Measurements from ENCODE around the gene VAMP2. TPM values are rescaled to one million over a fixed set of nuclear protein-coding genes. Genes with fewer than 3 reads are reported as not detected.

Gene VAMP2
- total RNA-seq, 1 experiment from 2014 or later = 5.0 TPM

DNA sequence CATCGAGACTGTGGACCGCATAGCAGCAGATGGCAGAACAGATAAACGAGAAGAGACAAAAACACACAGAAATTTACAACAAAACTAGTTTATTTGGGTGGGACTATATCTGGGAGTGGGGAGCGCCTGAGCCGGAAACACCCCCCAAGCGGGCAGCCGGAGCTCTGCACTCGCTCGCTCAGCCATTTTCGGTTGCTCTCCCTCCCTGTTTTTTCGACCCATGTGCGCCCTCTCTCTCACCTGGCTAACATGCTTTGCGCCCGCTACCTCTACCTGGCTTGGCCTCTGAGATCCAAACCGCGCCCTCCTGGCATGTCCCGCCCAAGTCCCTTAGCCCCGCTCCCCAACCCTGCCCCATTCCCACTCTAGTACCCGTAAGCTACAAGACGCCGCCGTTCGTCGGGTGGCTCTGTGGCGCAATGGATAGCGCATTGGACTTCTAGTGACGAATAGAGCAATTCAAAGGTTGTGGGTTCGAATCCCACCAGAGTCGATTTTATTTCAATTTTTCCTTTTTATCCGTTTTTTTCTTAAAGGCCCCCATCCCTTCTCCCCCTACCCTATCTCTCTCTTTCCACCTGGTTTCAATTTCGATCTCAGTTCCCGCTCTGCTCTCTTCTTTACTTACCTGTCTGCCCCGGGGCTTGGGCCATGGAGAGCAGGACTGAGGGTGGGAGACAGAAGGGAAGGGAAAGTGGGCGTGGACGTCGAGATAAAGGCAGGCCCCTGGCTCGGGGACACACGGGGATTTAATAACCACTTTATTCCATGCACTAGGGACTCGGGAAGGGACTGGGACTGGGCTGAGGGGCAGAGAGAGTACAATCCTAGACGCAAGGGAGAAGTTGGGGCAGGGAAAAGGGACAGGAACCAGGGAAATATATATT lies 42.0 kb downstream of the VAMP2 start:
- Histone ChIP-seq H3F3A (ENCODE audit: low read length, unreplicated experiment) (peaks cover 3% of the 10 kb centered on the region), H3K4me1 (ENCODE audit: insufficient read depth, low read length) (peaks cover 15% of the 10 kb centered on the region; the same call in 1 of the 2 replicates), H3K4me3 (ENCODE audit: low read length) (peak overlapping the region; percentile 91), H3K36me3 (ENCODE audit: low read depth, low read length) (no peaks in the 10 kb centered on the region), H3K9me2 (replicated peaks; ENCODE audit: low read length) (no peaks in the 10 kb centered on the region), H3K27me3 (ENCODE audit: low read length) (no peaks in the 10 kb centered on the region), H2AFZ (ENCODE audit: low read length) (peak overlapping the region; percentile 78), H3K9me3 (ENCODE audit: low read length) (no peaks in the 10 kb centered on the region), H3K79me2 (ENCODE audit: low read length) (no peaks in the 10 kb centered on the region), H3K27ac (ENCODE audit: low read length) (peak overlapping the region; percentile 28; the same call in 1 of the 2 replicates), H3K9ac (ENCODE audit: low read length) (peak overlapping the region; percentile 59), H3K4me2 (ENCODE audit: low read length) (peak overlapping the region; percentile 96), H4K20me1 (ENCODE audit: low read length) (peaks cover 3% of the 10 kb centered on the region)
- peak; percentile 6 for ATAC-seq
- ChIA-PET CTCF (no interaction called here), POLR2A (ENCODE audit: unreplicated experiment) (interaction anchor here (0.6 kb wide), 1 partner anchor 94 kb away, joined by 3 read pairs; no protein-coding TSS in a partner anchor)
- DNase-seq = peak; percentile 90
- TF ChIP-seq, protein P1, sequence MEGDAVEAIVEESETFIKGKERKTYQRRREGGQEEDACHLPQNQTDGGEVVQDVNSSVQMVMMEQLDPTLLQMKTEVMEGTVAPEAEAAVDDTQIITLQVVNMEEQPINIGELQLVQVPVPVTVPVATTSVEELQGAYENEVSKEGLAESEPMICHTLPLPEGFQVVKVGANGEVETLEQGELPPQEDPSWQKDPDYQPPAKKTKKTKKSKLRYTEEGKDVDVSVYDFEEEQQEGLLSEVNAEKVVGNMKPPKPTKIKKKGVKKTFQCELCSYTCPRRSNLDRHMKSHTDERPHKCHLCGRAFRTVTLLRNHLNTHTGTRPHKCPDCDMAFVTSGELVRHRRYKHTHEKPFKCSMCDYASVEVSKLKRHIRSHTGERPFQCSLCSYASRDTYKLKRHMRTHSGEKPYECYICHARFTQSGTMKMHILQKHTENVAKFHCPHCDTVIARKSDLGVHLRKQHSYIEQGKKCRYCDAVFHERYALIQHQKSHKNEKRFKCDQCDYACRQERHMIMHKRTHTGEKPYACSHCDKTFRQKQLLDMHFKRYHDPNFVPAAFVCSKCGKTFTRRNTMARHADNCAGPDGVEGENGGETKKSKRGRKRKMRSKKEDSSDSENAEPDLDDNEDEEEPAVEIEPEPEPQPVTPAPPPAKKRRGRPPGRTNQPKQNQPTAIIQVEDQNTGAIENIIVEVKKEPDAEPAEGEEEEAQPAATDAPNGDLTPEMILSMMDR (conservative IDR thresholded peaks at IDR 0.05; ENCODE audit: low read depth, low read length) = no peak; the same call in 1 of the 2 replicates
- no peak for TF ChIP-seq EZH2 (IDR thresholded peaks at IDR 0.05; ENCODE audit: low read length, unreplicated experiment)
- TF ChIP-seq EZH2phosphoT487 (IDR thresholded peaks at IDR 0.05; ENCODE audit: borderline replicate concordance, low read length) = no peak
- BruUV-seq (replicated peaks) = no TSS peak
- intact Hi-C loops (cut with micrococcal nuclease) = loop anchor here (1.0 kb wide), 2 partner anchors 36 to 102 kb away; no protein-coding TSS in a partner anchor

GRCh38 chr17:8119581-8120519 lies 42.9 kb downstream of the VAMP2 start:
- POLR2A ChIA-PET (ENCODE audit: unreplicated experiment) = interaction anchor here (0.6 to 1.7 kb wide), 3 partner anchors 53 to 275 kb away, joined by 3 to 6 read pairs (median 4); no protein-coding TSS in a partner anchor
- Histone ChIP-seq H3K4me3 (ENCODE audit: low read length) (peak overlapping the region; percentile 91), H3K4me2 (ENCODE audit: low read length) (peak overlapping the region; percentile 96), H3K36me3 (ENCODE audit: low read depth, low read length) (no peaks in the 10 kb centered on the region), H3K9me3 (ENCODE audit: low read length) (no peaks in the 10 kb centered on the region), H3K27ac (ENCODE audit: low read length) (peak overlapping the region; percentile 28; the same call in 1 of the 2 replicates), H3K79me2 (ENCODE audit: low read length) (no peaks in the 10 kb centered on the region), H3K27me3 (ENCODE audit: low read length) (no peaks in the 10 kb centered on the region), H4K20me1 (ENCODE audit: low read length) (peaks cover 3% of the 10 kb centered on the region), H3F3A (ENCODE audit: low read length, unreplicated experiment) (peaks cover 3% of the 10 kb centered on the region), H2AFZ (ENCODE audit: low read length) (peak overlapping the region; percentile 78), H3K9me2 (replicated peaks; ENCODE audit: low read length) (no peaks in the 10 kb centered on the region), H3K4me1 (ENCODE audit: insufficient read depth, low read length) (peaks cover 15% of the 10 kb centered on the region; the same call in 1 of the 2 replicates), H3K9ac (ENCODE audit: low read length) (peak overlapping the region; percentile 59)
- TF ChIP-seq EZH2phosphoT487 (IDR thresholded peaks at IDR 0.05; ENCODE audit: borderline replicate concordance, low read length) (no peak), EZH2 (IDR thresholded peaks at IDR 0.05; ENCODE audit: low read length, unreplicated experiment) (no peak)
- TF ChIP-seq, protein P1 (conservative IDR thresholded peaks at IDR 0.05; ENCODE audit: low read depth, low read length) = no peak
- intact Hi-C loops (cut with micrococcal nuclease) = loop anchor here (1.0 to 2.0 kb wide), 4 partner anchors 36 to 233 kb away; no protein-coding TSS in a partner anchor
- CTCF ChIA-PET = interaction anchor here (0.9 kb wide), 2 partner anchors 18 to 32 kb away, joined by 3 to 7 read pairs; partner anchors contain the start of gene ALOX12B
- peak; percentile 93 for DNase-seq
- BruUV-seq (replicated peaks) = no TSS peak
- peak; percentile 39 for ATAC-seq

Measured in PC-3 (cell line).